Liver (tissue), 9 donors: ENCODE results near the gene DMWD. TPM values are rescaled to one million over a fixed set of nuclear protein-coding genes. Genes with fewer than 3 reads are reported as not detected.
A peak's percentile ranks its signal among the peaks of the same experiment; 100 is the strongest.

ENCODE experiments used
- DNase-seq: peaks from one replicate; pipeline ENCODE4 v3.0.0-alpha.2; 2017; ENCODE audit warnings: low spot score
- H3K27ac ChIP-seq, 2 donors: one replicate each; pipeline ENCODE4 v1.7.0; 2013; ENCODE audit warnings: inconsistent platforms in 2 of 2, low read length in 2 of 2, control low read depth in 1 of 2, low read depth in 1 of 2, mild to moderate bottlenecking in 1 of 2
- H3K27me3 ChIP-seq, 4 donors: one replicate each; pipeline versions ENCODE4 v1.6.1 to v1.7.0; 2013; ENCODE audit warnings: low read length in 3 of 4, inconsistent platforms in 1 of 4, mild to moderate bottlenecking in 1 of 4, moderate library complexity in 1 of 4; ENCODE audit not compliant: control insufficient read depth in 4 of 4, insufficient read depth in 4 of 4
- H3K36me3 ChIP-seq, 4 donors: one replicate each; pipeline versions ENCODE4 v1.6.1 to v1.7.0; 2013; ENCODE audit warnings: low read length in 3 of 4, mild to moderate bottlenecking in 3 of 4, low read depth in 1 of 4, moderate library complexity in 1 of 4; ENCODE audit not compliant: control insufficient read depth in 4 of 4, insufficient read depth in 3 of 4
- H3K4me1 ChIP-seq, 4 donors: one replicate each; pipeline versions ENCODE4 v1.6.1 to v1.7.0; 2013; ENCODE audit warnings: low read length in 3 of 4, mild to moderate bottlenecking in 3 of 4, moderate library complexity in 1 of 4; ENCODE audit not compliant: control insufficient read depth in 4 of 4, insufficient read depth in 4 of 4
- H3K4me3 ChIP-seq, 3 donors: one replicate each; pipeline versions ENCODE4 v1.6.1 to v1.7.0; 2013; ENCODE audit warnings: low read length in 3 of 3, control low read depth in 1 of 3, low read depth in 1 of 3, mild to moderate bottlenecking in 1 of 3
- H3K9ac ChIP-seq, 2 donors: one replicate each; pipeline ENCODE4 v1.7.0; 2013; ENCODE audit warnings: low read length in 2 of 2, mild to moderate bottlenecking in 2 of 2, moderate library complexity in 2 of 2, control low read depth in 1 of 2, low read depth in 1 of 2
- H3K9me3 ChIP-seq, 4 donors: one replicate each; pipeline versions ENCODE4 v1.6.1 to v1.7.0; 2013; ENCODE audit warnings: low read length in 3 of 4; ENCODE audit not compliant: control insufficient read depth in 4 of 4
- ATF3 ChIP-seq: IDR thresholded peaks from 2 replicates; pipeline ENCODE4 v1.6.1; 2016; ENCODE audit warnings: antibody characterized with exemption
- EGR1 ChIP-seq, 2 donors: IDR thresholded peaks; 2 replicates each; pipeline ENCODE4 v1.6.1; 2016 to 2018; ENCODE audit warnings: antibody characterized with exemption in 2 of 2, low read depth in 2 of 2
- FOXA1 ChIP-seq: IDR thresholded peaks from 2 replicates; pipeline ENCODE4 v1.6.1; 2016; ENCODE audit warnings: antibody characterized with exemption
- FOXA2 ChIP-seq: IDR thresholded peaks from 2 replicates; pipeline ENCODE4 v1.6.1; 2016; ENCODE audit warnings: antibody characterized with exemption
- GABPA ChIP-seq, 2 donors: IDR thresholded peaks in 1 of 2; conservative IDR thresholded peaks in 1 of 2; 2 replicates each; pipeline ENCODE4 v1.6.1; 2016; ENCODE audit warnings: antibody characterized with exemption in 2 of 2, mild to moderate bottlenecking in 1 of 2, moderate library complexity in 1 of 2
- HNF4A ChIP-seq, 2 donors: conservative IDR thresholded peaks; 2 replicates each; pipeline ENCODE4 v1.6.1; 2016; ENCODE audit warnings: antibody characterized with exemption in 2 of 2, mild to moderate bottlenecking in 2 of 2
- JUND ChIP-seq, 2 donors: IDR thresholded peaks; 2 replicates each; pipeline ENCODE4 v1.6.1; 2016; ENCODE audit warnings: antibody characterized with exemption in 2 of 2
- MAX ChIP-seq: IDR thresholded peaks from 2 replicates; pipeline ENCODE4 v1.6.1; 2016; ENCODE audit warnings: antibody characterized with exemption
- NR2F2 ChIP-seq: IDR thresholded peaks from 2 replicates; pipeline ENCODE4 v1.6.1; 2016; ENCODE audit warnings: antibody characterized with exemption
- RAD21 ChIP-seq, 2 donors: IDR thresholded peaks; 2 replicates each; pipeline ENCODE4 v1.6.1; 2016; ENCODE audit warnings: antibody characterized with exemption in 2 of 2, mild to moderate bottlenecking in 2 of 2
- RXRA ChIP-seq, 2 donors: IDR thresholded peaks; 2 replicates each; pipeline ENCODE4 v1.6.1; 2017 to 2018; ENCODE audit warnings: antibody characterized with exemption in 2 of 2, mild to moderate bottlenecking in 1 of 2
- SP1 ChIP-seq: IDR thresholded peaks from 2 replicates; pipeline ENCODE4 v1.6.1; 2018; ENCODE audit warnings: antibody characterized with exemption, mild to moderate bottlenecking
- TAF1 ChIP-seq: conservative IDR thresholded peaks from 2 replicates; pipeline ENCODE4 v1.6.1; 2016; ENCODE audit warnings: antibody characterized with exemption, mild to moderate bottlenecking
- YY1 ChIP-seq: IDR thresholded peaks from 2 replicates; pipeline ENCODE4 v1.6.1; 2016; ENCODE audit warnings: antibody characterized with exemption, mild to moderate bottlenecking
- WGBS: extraction: QIAGEN DNeasy Blood & Tissue Kit; methylation state at CpG from one replicate; pipeline ENCODE4 v1.1.7; 2013; 5-methylcytosine and 5-hydroxymethylcytosine counted together
- polyA plus RNA-seq, 2 donors: library from polyadenylated mRNA; stranded (reverse) in 1 of 2; unstranded in 1 of 2; fragments of 200-250 nt in 1 of 2; fragments of >200 nt in 1 of 2; fragmentation: Nextera tagmentation in 1 of 2; extraction: Ambion mirVana in 1 of 2; gene quantifications; one replicate each; pipeline versions ENCODE4 v1.2.1 to v1.2.3, GENCODE V29; 2013 to 2015
- total RNA-seq, 2 donors: library from RNA; depleted of rRNA; stranded (reverse); fragments of >200 nt; gene quantifications; one replicate each; pipeline ENCODE4 v1.2.3, GENCODE V29; 2014
- TF ChIP-seq, protein P1 (sequence below): IDR thresholded peaks from 2 replicates; pipeline ENCODE4 v1.6.1; 2016; ENCODE audit warnings: antibody characterized with exemption
- TF ChIP-seq, protein P2 (sequence below): fragments of 150-350 bp; IDR thresholded peaks from 2 replicates; pipeline ENCODE4 v1.5.1; 2017; ENCODE audit warnings: improper control_type of control experiment, low read depth, low read length; ENCODE audit not compliant: missing input control
- TF ChIP-seq, protein P3 (sequence below): IDR thresholded peaks from 2 replicates; pipeline ENCODE4 v1.6.1; 2016; ENCODE audit warnings: antibody characterized with exemption, mild to moderate bottlenecking
- donor health status: healthy.
- donor health status: healthy.
- donor health status: healthy.
- donor health status: healthy.
- donor health status: healthy.

Gene DMWD
- total and polyA plus RNA-seq, 4 donors: 3.7 to 14.6 (median 8.9) TPM

DNA sequence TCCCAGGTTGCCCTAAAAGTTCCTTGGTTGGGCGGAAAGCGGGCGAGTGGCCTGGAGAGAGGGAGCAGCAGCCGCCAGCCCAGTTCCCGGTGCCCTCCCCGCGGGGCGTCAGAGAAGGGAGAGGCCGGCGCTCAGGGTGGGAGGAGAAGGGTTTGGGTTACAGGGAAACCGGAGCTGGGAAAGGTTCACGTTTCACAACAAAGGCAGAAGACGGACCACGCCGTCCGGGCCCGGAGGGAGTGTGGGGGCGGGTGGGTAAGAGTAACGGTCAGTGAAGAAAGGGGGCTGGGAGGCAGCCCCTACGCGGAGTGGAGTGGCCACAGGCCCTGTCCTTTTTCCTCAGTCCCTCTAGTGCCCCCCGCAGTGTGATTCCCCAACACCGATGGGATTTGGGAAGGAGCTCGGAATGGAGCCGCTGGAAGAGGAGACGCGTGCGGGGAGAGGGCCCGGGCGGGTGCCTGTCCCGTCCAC lies 25.2 kb downstream of the DMWD start:
- TF ChIP-seq HNF4A (conservative IDR thresholded peaks at IDR 0.05) (no peak), JUND (IDR thresholded peaks at IDR 0.05) (no peak), SP1 (peak; percentile 29), FOXA1 (no peak), EGR1 (IDR thresholded peaks at IDR 0.05; ENCODE audit: low read depth in 2 of 2) (peak; percentile 44 to 64), GABPA (IDR thresholded peaks at IDR 0.05 in 1 of 2, conservative IDR thresholded peaks at IDR 0.05 in 1 of 2) (no peak), YY1 (peak; percentile 65), ATF3 (no peak), NR2F2 (peak; percentile 42), MAX (no peak), RAD21 (IDR thresholded peaks at IDR 0.05) (peak in 1 of 2 donors; percentile 24), RXRA (IDR thresholded peaks at IDR 0.05) (peak; percentile 14 to 18), TAF1 (no peak)
- TF ChIP-seq, protein P1, sequence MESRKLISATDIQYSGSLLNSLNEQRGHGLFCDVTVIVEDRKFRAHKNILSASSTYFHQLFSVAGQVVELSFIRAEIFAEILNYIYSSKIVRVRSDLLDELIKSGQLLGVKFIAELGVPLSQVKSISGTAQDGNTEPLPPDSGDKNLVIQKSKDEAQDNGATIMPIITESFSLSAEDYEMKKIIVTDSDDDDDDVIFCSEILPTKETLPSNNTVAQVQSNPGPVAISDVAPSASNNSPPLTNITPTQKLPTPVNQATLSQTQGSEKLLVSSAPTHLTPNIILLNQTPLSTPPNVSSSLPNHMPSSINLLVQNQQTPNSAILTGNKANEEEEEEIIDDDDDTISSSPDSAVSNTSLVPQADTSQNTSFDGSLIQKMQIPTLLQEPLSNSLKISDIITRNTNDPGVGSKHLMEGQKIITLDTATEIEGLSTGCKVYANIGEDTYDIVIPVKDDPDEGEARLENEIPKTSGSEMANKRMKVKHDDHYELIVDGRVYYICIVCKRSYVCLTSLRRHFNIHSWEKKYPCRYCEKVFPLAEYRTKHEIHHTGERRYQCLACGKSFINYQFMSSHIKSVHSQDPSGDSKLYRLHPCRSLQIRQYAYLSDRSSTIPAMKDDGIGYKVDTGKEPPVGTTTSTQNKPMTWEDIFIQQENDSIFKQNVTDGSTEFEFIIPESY: no peak
- TF ChIP-seq, protein P2, sequence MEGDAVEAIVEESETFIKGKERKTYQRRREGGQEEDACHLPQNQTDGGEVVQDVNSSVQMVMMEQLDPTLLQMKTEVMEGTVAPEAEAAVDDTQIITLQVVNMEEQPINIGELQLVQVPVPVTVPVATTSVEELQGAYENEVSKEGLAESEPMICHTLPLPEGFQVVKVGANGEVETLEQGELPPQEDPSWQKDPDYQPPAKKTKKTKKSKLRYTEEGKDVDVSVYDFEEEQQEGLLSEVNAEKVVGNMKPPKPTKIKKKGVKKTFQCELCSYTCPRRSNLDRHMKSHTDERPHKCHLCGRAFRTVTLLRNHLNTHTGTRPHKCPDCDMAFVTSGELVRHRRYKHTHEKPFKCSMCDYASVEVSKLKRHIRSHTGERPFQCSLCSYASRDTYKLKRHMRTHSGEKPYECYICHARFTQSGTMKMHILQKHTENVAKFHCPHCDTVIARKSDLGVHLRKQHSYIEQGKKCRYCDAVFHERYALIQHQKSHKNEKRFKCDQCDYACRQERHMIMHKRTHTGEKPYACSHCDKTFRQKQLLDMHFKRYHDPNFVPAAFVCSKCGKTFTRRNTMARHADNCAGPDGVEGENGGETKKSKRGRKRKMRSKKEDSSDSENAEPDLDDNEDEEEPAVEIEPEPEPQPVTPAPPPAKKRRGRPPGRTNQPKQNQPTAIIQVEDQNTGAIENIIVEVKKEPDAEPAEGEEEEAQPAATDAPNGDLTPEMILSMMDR: no peak
- Histone ChIP-seq H3K27me3 (no peaks in the 10 kb centered on the region), H3K9ac (peak overlapping the region; percentile 65 to 78), H3K27ac (peak overlapping the region; percentile 86 to 99), H3K4me1 (peaks cover 9 to 49% (median 23%) of the 10 kb centered on the region in 4 donors), H3K36me3 (peaks cover 0 to 2% (median 0%) of the 10 kb centered on the region in 4 donors), H3K4me3 (peak overlapping the region; percentile 83 to 95 (median 86)), H3K9me3 (no peaks in the 10 kb centered on the region)
- peak; percentile 71 for DNase-seq
- 13% methylated on average over 31 of the region's 31 CpGs for WGBS

DNA sequence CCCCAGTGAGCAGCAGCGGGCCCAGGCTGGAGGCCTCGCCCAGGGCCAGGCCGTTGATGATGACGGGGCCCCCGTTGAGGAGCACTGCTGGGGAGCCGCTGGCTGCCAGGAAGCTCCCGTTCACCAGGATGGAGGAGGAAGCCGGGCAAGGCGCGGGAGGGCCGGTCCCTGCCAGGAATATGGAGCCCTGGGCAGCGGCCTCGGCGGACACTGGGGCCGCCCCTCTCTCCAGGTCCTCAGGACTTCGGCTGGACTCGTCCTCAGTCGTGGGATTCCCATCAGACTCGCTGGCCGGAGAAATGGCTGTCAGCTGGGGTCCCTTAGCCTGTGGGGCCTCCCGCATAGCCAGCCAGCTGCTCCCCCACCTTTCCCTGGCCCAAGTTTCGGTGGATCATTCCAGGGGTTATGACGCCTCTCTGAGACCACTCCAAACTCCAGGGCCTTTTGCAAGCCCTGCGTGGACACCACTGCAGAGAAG lies 25.7 kb downstream of the DMWD start:
- Histone ChIP-seq H3K4me3 (peak overlapping the region; percentile 83 to 95 (median 86)), H3K27me3 (no peaks in the 10 kb centered on the region), H3K27ac (peak overlapping the region; percentile 86 to 99), H3K4me1 (peaks cover 9 to 43% (median 20%) of the 10 kb centered on the region in 4 donors), H3K36me3 (peaks cover 0 to 2% (median 0%) of the 10 kb centered on the region in 4 donors), H3K9me3 (no peaks in the 10 kb centered on the region), H3K9ac (peak overlapping the region; percentile 65 to 78)
- DNase-seq: no peak
- WGBS: 46% methylated on average over 24 of the region's 24 CpGs
- TF ChIP-seq HNF4A (conservative IDR thresholded peaks at IDR 0.05): no peak
- TF ChIP-seq YY1: no peak
- TF ChIP-seq FOXA2: no peak
- TF ChIP-seq FOXA1: no peak
- TF ChIP-seq, protein P2: no peak
- TF ChIP-seq, protein P3, sequence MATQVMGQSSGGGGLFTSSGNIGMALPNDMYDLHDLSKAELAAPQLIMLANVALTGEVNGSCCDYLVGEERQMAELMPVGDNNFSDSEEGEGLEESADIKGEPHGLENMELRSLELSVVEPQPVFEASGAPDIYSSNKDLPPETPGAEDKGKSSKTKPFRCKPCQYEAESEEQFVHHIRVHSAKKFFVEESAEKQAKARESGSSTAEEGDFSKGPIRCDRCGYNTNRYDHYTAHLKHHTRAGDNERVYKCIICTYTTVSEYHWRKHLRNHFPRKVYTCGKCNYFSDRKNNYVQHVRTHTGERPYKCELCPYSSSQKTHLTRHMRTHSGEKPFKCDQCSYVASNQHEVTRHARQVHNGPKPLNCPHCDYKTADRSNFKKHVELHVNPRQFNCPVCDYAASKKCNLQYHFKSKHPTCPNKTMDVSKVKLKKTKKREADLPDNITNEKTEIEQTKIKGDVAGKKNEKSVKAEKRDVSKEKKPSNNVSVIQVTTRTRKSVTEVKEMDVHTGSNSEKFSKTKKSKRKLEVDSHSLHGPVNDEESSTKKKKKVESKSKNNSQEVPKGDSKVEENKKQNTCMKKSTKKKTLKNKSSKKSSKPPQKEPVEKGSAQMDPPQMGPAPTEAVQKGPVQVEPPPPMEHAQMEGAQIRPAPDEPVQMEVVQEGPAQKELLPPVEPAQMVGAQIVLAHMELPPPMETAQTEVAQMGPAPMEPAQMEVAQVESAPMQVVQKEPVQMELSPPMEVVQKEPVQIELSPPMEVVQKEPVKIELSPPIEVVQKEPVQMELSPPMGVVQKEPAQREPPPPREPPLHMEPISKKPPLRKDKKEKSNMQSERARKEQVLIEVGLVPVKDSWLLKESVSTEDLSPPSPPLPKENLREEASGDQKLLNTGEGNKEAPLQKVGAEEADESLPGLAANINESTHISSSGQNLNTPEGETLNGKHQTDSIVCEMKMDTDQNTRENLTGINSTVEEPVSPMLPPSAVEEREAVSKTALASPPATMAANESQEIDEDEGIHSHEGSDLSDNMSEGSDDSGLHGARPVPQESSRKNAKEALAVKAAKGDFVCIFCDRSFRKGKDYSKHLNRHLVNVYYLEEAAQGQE: no peak
- TF ChIP-seq, protein P1: no peak
- TF ChIP-seq GABPA (IDR thresholded peaks at IDR 0.05 in 1 of 2, conservative IDR thresholded peaks at IDR 0.05 in 1 of 2): no peak
- TF ChIP-seq ATF3: no peak
- no peak for TF ChIP-seq TAF1
- TF ChIP-seq SP1: no peak
- TF ChIP-seq RXRA (IDR thresholded peaks at IDR 0.05): no peak
- TF ChIP-seq NR2F2: no peak
- TF ChIP-seq MAX: no peak
